ENCODE measurements around the gene TMPRSS2. TPM values are rescaled to one million over a fixed set of nuclear protein-coding genes. Genes with fewer than 3 reads are reported as not detected.

The TMPRSS2 gene
- total RNA-seq, 4 donors from 2014 or later, result 12.2 to 50.5 (median 29.2) TPM

GRCh38 chr21:41480086-41480690, 27.8 kb downstream of the TMPRSS2 start:
- intact Hi-C loops (cut with DNase I), result no loop called here
- WGBS, 2 donors, result 70 to 93% methylated on average over 10 to 14 of the region's 17 CpGs
- Histone ChIP-seq H3K27me3 (peaks cover 0 to 34% (median 0%) of the 10 kb centered on the region in 4 donors), H3K4me3 (no peak overlapping the region), H3K36me3 (peaks cover 0 to 5% (median 0%) of the 10 kb centered on the region in 3 donors), H3K9me3 (no peaks in the 10 kb centered on the region), H3K27ac (no peak overlapping the region), H3K4me1 (no peaks in the 10 kb centered on the region)
- TF ChIP-seq POLR2A (IDR thresholded peaks at IDR 0.05), result no peak
- no peak for TF ChIP-seq CTCF (IDR thresholded peaks at IDR 0.05)
- DNase-seq, result no peak

GRCh38 chr21:41479686-41480085, 28.3 kb downstream of the TMPRSS2 start:
- WGBS, 2 donors, result 39 to 54% methylated on average over 3 to 7 of the region's 8 CpGs
- no peak for TF ChIP-seq POLR2A (IDR thresholded peaks at IDR 0.05)
- TF ChIP-seq CTCF (IDR thresholded peaks at IDR 0.05), result no peak
- Histone ChIP-seq H3K27ac (no peak overlapping the region), H3K9me3 (no peaks in the 10 kb centered on the region), H3K4me3 (no peak overlapping the region), H3K4me1 (no peaks in the 10 kb centered on the region), H3K36me3 (peaks cover 0 to 5% (median 0%) of the 10 kb centered on the region in 3 donors), H3K27me3 (peaks cover 0 to 34% (median 0%) of the 10 kb centered on the region in 4 donors)
- intact Hi-C loops (cut with DNase I), result no loop called here
- DNase-seq, result no peak

GRCh38 chr21:41478319-41479177, 29.4 kb downstream of the TMPRSS2 start:
- no peak for TF ChIP-seq POLR2A (IDR thresholded peaks at IDR 0.05)
- TF ChIP-seq CTCF (IDR thresholded peaks at IDR 0.05), result no peak
- Histone ChIP-seq H3K27me3 (peaks cover 0 to 35% (median 0%) of the 10 kb centered on the region in 4 donors), H3K9me3 (no peaks in the 10 kb centered on the region), H3K4me1 (no peaks in the 10 kb centered on the region), H3K4me3 (no peak overlapping the region), H3K27ac (no peak overlapping the region), H3K36me3 (peaks cover 0 to 5% (median 0%) of the 10 kb centered on the region in 3 donors)
- WGBS, 2 donors, result 71 to 77% methylated on average over 7 to 8 of the region's 11 CpGs
- intact Hi-C loops (cut with DNase I), result no loop called here
- no peak for DNase-seq

- TF ChIP-seq CTCF (IDR thresholded peaks at IDR 0.05), result no peak
- no peak for TF ChIP-seq POLR2A (IDR thresholded peaks at IDR 0.05)
- Histone ChIP-seq H3K36me3 (peaks cover 0 to 5% (median 0%) of the 10 kb centered on the region in 3 donors), H3K27me3 (peaks cover 0 to 43% (median 0%) of the 10 kb centered on the region in 4 donors), H3K27ac (no peak overlapping the region), H3K9me3 (no peaks in the 10 kb centered on the region), H3K4me1 (no peaks in the 10 kb centered on the region), H3K4me3 (no peak overlapping the region)
- 7 to 23% methylated on average over 5 to 9 of the region's 15 CpGs for WGBS, 2 donors
- no peak for DNase-seq
- intact Hi-C loops (cut with DNase I), result no loop called here
Measured at GRCh38 chr21:41477641-41478318, 30.2 kb downstream of the TMPRSS2 start.
